GM15510 (cell line): ENCODE results near the gene KRT38.

Experiments
- POLR2A ChIP-seq: IDR thresholded peaks from 3 replicates; pipeline ENCODE4 v1.6.1; 2011; ENCODE audit warnings: borderline replicate concordance; ENCODE audit not compliant: insufficient read length; ENCODE audit errors: extremely low read depth

The KRT38 gene

GRCh38 chr17:41474863-41475262, 34.1 kb upstream of the KRT38 start:
- no peak for TF ChIP-seq POLR2A

GRCh38 chr17:41468346-41468745, 27.6 kb upstream of the KRT38 start:
- TF ChIP-seq POLR2A = no peak

GRCh38 chr17:41467561-41467960, 26.8 kb upstream of the KRT38 start:
- no peak for TF ChIP-seq POLR2A

- no peak for TF ChIP-seq POLR2A
Measured at GRCh38 chr17:41466988-41467387, 26.2 kb upstream of the KRT38 start, which contains the start of gene KRT32. TSS of gene KRT32 (minus strand) at chr17:41467386. CDS start at chr17:41467325, 61 bp downstream.

GRCh38 chr17:41464682-41465081, 23.9 kb upstream of the KRT38 start:
- no peak for TF ChIP-seq POLR2A

- no peak for TF ChIP-seq POLR2A
Measured at GRCh38 chr17:41464173-41464572, 23.4 kb upstream of the KRT38 start.

- TF ChIP-seq POLR2A = no peak
Measured at GRCh38 chr17:41463746-41464145, 23.0 kb upstream of the KRT38 start.

GRCh38 chr17:41462705-41463104, 21.9 kb upstream of the KRT38 start:
- no peak for TF ChIP-seq POLR2A

GRCh38 chr17:41457676-41458075, 16.9 kb upstream of the KRT38 start:
- no peak for TF ChIP-seq POLR2A

- no peak for TF ChIP-seq POLR2A
Measured at GRCh38 chr17:41456204-41456603, 15.4 kb upstream of the KRT38 start.

GRCh38 chr17:41455236-41455635, 14.5 kb upstream of the KRT38 start:
- no peak for TF ChIP-seq POLR2A

- no peak for TF ChIP-seq POLR2A
Measured at GRCh38 chr17:41453066-41453465, 12.3 kb upstream of the KRT38 start.

GRCh38 chr17:41452281-41452680, 11.5 kb upstream of the KRT38 start:
- no peak for TF ChIP-seq POLR2A

GRCh38 chr17:41451154-41451728, 10.5 kb upstream of the KRT38 start:
- TF ChIP-seq POLR2A = no peak

GRCh38 chr17:41449008-41449407, 8.2 kb upstream of the KRT38 start:
- TF ChIP-seq POLR2A = no peak

- no peak for TF ChIP-seq POLR2A
Measured at GRCh38 chr17:41448506-41448905, 7.7 kb upstream of the KRT38 start.

GRCh38 chr17:41446806-41447205, 6.0 kb upstream of the KRT38 start:
- TF ChIP-seq POLR2A = no peak
